ENCODE results near the gene CTPS1.

The CTPS1 gene

DNA sequence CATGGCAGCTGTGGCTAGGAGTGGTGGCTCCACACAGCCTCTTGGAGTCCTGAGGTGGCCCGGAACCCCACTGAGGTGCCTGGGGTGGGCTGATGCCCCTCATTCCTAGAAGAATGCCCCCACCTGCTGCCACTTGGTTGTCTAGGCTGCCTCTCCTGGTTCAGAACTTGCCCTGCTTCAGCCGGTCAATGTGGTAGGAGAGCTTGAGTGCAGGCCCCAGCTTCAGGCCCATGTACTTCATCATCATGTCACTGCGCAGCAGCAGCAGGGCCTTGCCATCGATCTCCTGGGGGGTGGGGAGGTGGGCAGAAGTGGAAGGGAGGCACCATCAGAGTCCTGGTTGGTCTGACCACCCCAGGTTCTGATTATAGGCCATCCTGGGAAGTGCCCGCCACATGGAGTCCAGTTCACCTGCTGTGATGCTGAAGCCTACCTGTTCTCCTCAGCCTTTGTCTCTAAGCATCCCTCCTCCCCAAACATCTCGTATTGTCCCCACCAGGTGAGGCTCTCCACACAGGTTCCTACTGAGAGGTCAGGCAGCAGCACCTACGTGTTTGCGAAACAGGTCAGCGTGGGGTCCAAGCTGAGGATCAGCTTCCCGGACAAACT lies 48.6 kb downstream of the CTPS1 start:
- DNase-seq = no peak

DNA sequence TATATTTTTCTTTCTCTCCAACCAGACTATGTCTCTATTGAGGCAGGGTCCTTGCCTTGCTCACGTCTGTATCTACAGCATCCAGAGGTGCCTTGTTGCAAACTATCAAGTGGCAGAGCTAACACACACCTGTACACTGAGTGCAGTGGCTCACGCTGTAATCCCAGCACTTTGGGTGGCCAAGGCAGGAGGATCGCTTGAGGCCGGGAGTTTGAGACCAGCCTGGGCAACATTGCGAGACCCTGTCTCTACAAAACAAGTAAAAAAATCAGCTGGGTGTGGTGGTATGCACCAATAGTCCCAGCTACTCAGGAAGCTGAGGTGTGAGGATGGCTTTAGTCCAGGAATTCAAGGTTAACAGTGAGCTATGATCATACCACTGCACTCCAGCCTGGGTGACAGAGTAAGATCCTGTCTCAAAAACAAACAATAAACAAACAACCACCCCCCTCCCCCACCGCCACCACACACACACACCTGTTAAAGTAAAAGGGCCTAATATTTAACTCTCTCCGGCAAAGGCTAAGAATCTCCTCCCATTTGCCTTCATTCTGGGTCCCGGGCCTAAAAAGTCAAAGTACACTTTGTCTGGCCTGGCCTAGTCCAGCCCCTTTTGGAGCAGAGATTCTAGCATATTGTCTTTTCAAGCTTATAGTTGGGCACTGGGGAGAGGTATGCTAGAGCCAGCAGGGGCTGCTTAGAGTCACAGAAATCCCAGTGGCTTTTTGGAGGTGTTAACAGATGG lies 51.5 kb downstream of the CTPS1 start:
- DNase-seq = no peak

- no peak for DNase-seq
Observed at GRCh38 chr1:41032147-41032546, 52.7 kb downstream of the CTPS1 start.

DNA sequence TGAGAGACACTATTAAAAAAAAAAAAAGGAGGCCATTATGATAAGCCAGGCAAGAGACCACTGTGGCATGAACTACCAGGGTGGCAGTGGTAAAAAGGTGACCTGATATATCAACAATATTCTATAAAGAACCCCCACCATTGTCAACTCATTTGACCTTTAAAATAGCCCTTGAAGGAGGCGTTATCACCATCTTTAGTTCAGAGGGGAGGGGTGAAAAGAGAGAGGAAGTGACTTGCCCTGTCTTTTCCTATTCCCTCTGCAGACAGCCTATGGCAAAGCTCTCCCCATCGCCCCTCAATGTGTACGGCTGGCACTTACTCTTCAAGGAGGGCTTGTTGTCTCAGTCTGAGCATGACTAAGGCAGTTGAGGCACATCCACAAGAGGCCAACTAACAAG lies 53.8 kb downstream of the CTPS1 start:
- no peak for DNase-seq

GRCh38 chr1:41037116-41037903 lies 57.8 kb downstream of the CTPS1 start:
- DNase-seq = no peak

- DNase-seq = no peak
Observed at GRCh38 chr1:41038110-41038509, 58.6 kb downstream of the CTPS1 start.

- DNase-seq = no peak
Observed at GRCh38 chr1:41041614-41042270, 62.2 kb downstream of the CTPS1 start.

- DNase-seq = no peak
Observed at GRCh38 chr1:41044187-41044586, 64.7 kb downstream of the CTPS1 start.

DNA sequence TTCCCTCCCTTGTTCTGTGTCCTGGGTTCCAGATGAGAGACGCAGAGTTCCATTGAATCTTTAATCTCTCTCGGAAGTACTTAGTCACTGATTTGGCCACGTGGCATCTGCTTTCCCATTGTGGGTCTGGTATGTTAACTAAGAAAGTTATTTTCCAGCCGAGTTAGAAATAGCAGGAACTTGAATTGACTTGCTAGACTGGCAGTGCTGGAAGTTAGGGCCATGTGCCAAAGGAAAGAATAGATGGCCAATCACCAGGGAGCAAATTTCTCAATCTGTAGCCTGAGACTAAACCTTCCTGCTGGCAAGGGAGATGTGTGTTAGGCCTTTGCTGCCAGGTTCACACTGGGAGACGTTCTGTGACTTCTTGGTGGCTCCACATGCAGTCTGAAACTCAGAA lies 66.2 kb downstream of the CTPS1 start:
- DNase-seq = no peak

DNA sequence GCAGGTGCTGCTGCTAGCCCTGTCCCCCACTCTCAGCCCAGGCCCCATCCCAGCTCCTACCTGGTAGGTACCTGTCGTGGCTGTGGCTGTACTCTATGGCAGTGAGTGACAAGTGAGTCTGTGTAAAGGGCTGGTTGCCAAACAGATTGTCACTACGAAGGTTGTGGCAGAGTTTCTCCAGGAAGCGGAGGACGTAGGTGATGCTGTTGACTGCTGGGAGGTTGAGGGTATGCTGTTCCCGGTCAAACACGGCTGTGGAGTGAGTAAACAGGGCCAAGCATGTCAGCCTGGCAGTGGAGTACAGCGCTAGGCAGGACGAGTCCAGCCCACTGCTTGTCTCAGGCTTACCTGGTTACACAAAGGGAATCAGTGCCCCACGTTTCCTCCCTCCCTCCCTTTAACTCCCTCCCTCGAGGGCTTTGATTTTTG lies 66.9 kb downstream of the CTPS1 start:
- no peak for DNase-seq

- DNase-seq = no peak
Observed at GRCh38 chr1:41048540-41048939, 69.0 kb downstream of the CTPS1 start.

DNA sequence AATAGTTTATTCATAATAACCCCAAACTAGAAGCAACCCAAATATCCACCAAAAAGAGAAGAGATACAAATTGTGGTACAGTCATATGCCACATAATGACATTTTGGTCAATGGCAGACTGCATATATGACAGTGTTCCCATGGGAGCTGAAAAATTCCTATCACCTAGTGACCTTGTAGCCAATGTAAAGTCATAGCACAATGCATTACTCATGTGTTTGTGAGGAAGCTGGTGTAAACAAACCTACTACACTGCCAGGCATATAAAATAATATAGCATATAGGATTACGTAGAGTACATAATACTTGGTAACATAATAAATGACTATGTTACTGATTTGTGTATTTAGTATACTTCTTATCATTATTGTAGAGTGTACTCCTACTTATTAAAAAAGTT lies 71.5 kb downstream of the CTPS1 start:
- DNase-seq = no peak

- DNase-seq = peak; percentile 64
Observed at GRCh38 chr1:41053316-41053715, 73.8 kb downstream of the CTPS1 start.

DNA sequence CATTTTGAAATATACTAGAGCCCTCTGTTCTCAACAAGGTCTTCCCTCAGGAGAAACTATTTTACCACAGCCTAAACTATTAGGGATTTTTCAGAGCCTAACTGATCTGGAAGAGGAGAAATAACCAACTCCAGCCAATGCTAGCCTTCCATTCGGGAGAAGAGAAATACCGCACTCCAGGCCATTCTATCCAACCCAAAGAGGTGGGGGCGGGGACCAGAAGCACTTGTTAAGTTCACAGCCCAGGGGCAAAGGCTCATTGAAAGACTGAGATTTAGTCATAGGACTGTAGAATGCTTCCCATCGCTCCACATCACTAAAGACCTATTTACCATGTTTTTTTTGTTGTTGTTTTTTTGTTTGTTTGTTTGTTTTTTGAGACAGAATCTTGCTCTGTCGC lies 77.4 kb downstream of the CTPS1 start:
- no peak for DNase-seq

Measured in hematopoietic multipotent progenitor cell treated with erythropoietin and hydrocortisone succinate and interleukin-3 and kit ligand, for 4 days (in vitro differentiated cells).